H1 (cell line): ENCODE measurements around the gene ARHGAP24. TPM values are rescaled to one million over a fixed set of nuclear protein-coding genes. Genes with fewer than 3 reads are reported as not detected.

Source experiments
- CTCF ChIA-PET: fragments of 300-600 bp; sonication (Branson Sonifier 250); formaldehyde crosslinking; loops from one replicate; lab custom pipeline; 2021; ENCODE audit not compliant: partially characterized antibody; lab: Charles Lee
- POLR2A ChIA-PET: fragments of 300-600 bp; sonication (Branson Sonifier 250); formaldehyde crosslinking; loops from one replicate; lab custom pipeline; 2021; ENCODE audit warnings: inconsistent platforms; ENCODE audit not compliant: partially characterized antibody; lab: Charles Lee
- DNase-seq, 2 experiments: peaks; one replicate each; pipeline versions ENCODE4 v3.0.0 to v3.0.0-alpha.2; 2010 to 2022; ENCODE audit warnings: low spot score in 2 of 2, low read depth in 1 of 2, mixed read lengths in 1 of 2
- FAIRE-seq: peaks from 2 replicates; lab custom pipeline; 2011; peaks lifted over from hg19 to GRCh38; lab: Jason Lieb, UNC
- H2AFZ ChIP-seq: 2 replicates; pipeline ENCODE4 v1.8.1; 2012; ENCODE audit warnings: low read length, inconsistent platforms
- H2AK5ac ChIP-seq: 2 replicates; pipeline ENCODE4 v1.6.1; 2013; ENCODE audit warnings: low read depth, low read length
- H2BK120ac ChIP-seq: replicated peaks from 2 replicates; pipeline ENCODE3; 2013; ENCODE audit warnings: low read depth, low read length, inconsistent platforms
- H2BK12ac ChIP-seq: 2 replicates; pipeline ENCODE4 v1.6.1; 2013; ENCODE audit warnings: low read depth, low read length
- H2BK15ac ChIP-seq: 2 replicates; pipeline ENCODE4 v1.6.1; 2013; ENCODE audit warnings: low read length
- H2BK20ac ChIP-seq: 2 replicates; pipeline ENCODE4 v1.6.1; 2013; ENCODE audit warnings: low read length
- H2BK5ac ChIP-seq: 2 replicates; pipeline ENCODE4 v1.6.1; 2013; ENCODE audit warnings: low read depth, low read length
- H3K14ac ChIP-seq: 2 replicates; pipeline ENCODE4 v1.6.1; 2013; ENCODE audit warnings: inconsistent platforms; ENCODE audit not compliant: insufficient read length
- H3K18ac ChIP-seq: 2 replicates; pipeline ENCODE4 v1.6.1; 2013; ENCODE audit warnings: low read length; ENCODE audit errors: extremely low read depth
- H3K23ac ChIP-seq: 2 replicates; pipeline ENCODE4 v1.6.1; 2013; ENCODE audit warnings: inconsistent platforms; ENCODE audit not compliant: insufficient read length
- H3K23me2 ChIP-seq: 2 replicates; pipeline ENCODE4 v1.6.1; 2013; ENCODE audit warnings: low read depth, low read length
- H3K27ac ChIP-seq: 2 replicates; pipeline ENCODE4 v1.6.1; 2011; ENCODE audit warnings: low read depth, low read length, inconsistent platforms
- H3K27me3 ChIP-seq, 4 experiments: replicated peaks in 1 of 4; 1 replicate in 1 of 4; 2 replicates in 3 of 4; pipeline versions ENCODE4 v1.6.1 to v1.8.1; 2011 to 2013; ENCODE audit warnings: low read length in 3 of 4, mild to moderate bottlenecking in 3 of 4, inconsistent platforms in 2 of 4, mixed read lengths in 2 of 4, moderate library complexity in 1 of 4; ENCODE audit not compliant: control insufficient read depth in 3 of 4, insufficient read depth in 3 of 4; ENCODE audit errors: extremely low read depth in 1 of 4
- H3K36me3 ChIP-seq, 4 experiments: 2 replicates each; pipeline versions ENCODE4 v1.6.1 to v1.8.1; 2011 to 2013; ENCODE audit warnings: mild to moderate bottlenecking in 4 of 4, low read length in 3 of 4, moderate library complexity in 2 of 4, control low read depth in 1 of 4, inconsistent platforms in 1 of 4; ENCODE audit not compliant: insufficient read depth in 4 of 4, control insufficient read depth in 2 of 4
- H3K4ac ChIP-seq: replicated peaks from 2 replicates; pipeline ENCODE3; 2013; ENCODE audit warnings: low read length, low read depth, mixed read lengths, inconsistent platforms; ENCODE audit not compliant: insufficient read length
- H3K4me1 ChIP-seq, 4 experiments: replicated peaks in 1 of 4; 1 replicate in 1 of 4; 2 replicates in 3 of 4; pipeline versions ENCODE4 v1.6.1 to v1.8.1; 2011 to 2013; ENCODE audit warnings: low read length in 3 of 4, inconsistent platforms in 2 of 4, mixed read lengths in 1 of 4; ENCODE audit not compliant: insufficient read depth in 4 of 4, control insufficient read depth in 3 of 4
- H3K4me2 ChIP-seq, 2 experiments: 2 replicates each; pipeline versions ENCODE4 v1.6.1 to v1.8.1; 2011 to 2013; ENCODE audit warnings: low read depth in 2 of 2, low read length in 2 of 2, control low read depth in 1 of 2, inconsistent platforms in 1 of 2, mild to moderate bottlenecking in 1 of 2; ENCODE audit not compliant: insufficient read depth in 1 of 2
- H3K4me3 ChIP-seq, 4 experiments: fragments of 200-600, 300-600 bp in 1 of 4; sonication (generic), shearing (Covaris generic), sonication (Bioruptor Twin) in 1 of 4; 2 replicates each; pipeline versions ENCODE4 v1.5.1 to v1.8.1; 2011 to 2016; ENCODE audit warnings: low read length in 4 of 4, low read depth in 3 of 4, control low read depth in 2 of 4, inconsistent platforms in 2 of 4, mild to moderate bottlenecking in 2 of 4, mixed read lengths in 1 of 4, moderate library complexity in 1 of 4; ENCODE audit not compliant: insufficient read depth in 2 of 4; ENCODE audit errors: extremely low read depth in 1 of 4
- H3K56ac ChIP-seq: replicated peaks from 2 replicates; pipeline ENCODE3; 2013; ENCODE audit warnings: low read depth, mild to moderate bottlenecking, mixed read lengths, low read length, inconsistent platforms; ENCODE audit not compliant: insufficient read length
- H3K79me1 ChIP-seq: 2 replicates; pipeline ENCODE4 v1.6.1; 2013; ENCODE audit warnings: low read depth, low read length, control low read depth
- H3K79me2 ChIP-seq, 2 experiments: 2 replicates each; pipeline versions ENCODE4 v1.6.1 to v1.8.1; 2012 to 2013; ENCODE audit warnings: low read length in 2 of 2, mild to moderate bottlenecking in 2 of 2, inconsistent platforms in 1 of 2; ENCODE audit not compliant: insufficient read depth in 2 of 2, control insufficient read depth in 1 of 2
- H3K9ac ChIP-seq, 4 experiments: replicated peaks in 1 of 4; 1 replicate in 1 of 4; 2 replicates in 3 of 4; pipeline versions ENCODE4 v1.6.1 to v1.8.1; 2011 to 2013; ENCODE audit warnings: low read depth in 3 of 4, low read length in 3 of 4, control low read depth in 2 of 4, mild to moderate bottlenecking in 2 of 4, moderate library complexity in 2 of 4, inconsistent platforms in 1 of 4; ENCODE audit errors: extremely low read depth in 1 of 4
- H3K9me3 ChIP-seq, 2 experiments: 2 replicates each; pipeline versions ENCODE4 v1.6.1 to v1.8.1; 2012 to 2013; ENCODE audit warnings: mild to moderate bottlenecking in 2 of 2, moderate library complexity in 2 of 2, control low read depth in 1 of 2, inconsistent platforms in 1 of 2, low read depth in 1 of 2, low read length in 1 of 2, mixed read lengths in 1 of 2; ENCODE audit not compliant: insufficient read depth in 2 of 2
- H4K20me1 ChIP-seq, 2 experiments: replicated peaks in 1 of 2; 2 replicates each; pipeline versions ENCODE3 to v1.8.1; 2011 to 2013; ENCODE audit warnings: inconsistent platforms in 2 of 2, low read length in 2 of 2, mild to moderate bottlenecking in 1 of 2; ENCODE audit not compliant: insufficient read depth in 2 of 2, control insufficient read depth in 1 of 2
- H4K5ac ChIP-seq: 2 replicates; pipeline ENCODE4 v1.6.1; 2013; ENCODE audit warnings: low read length, low read depth, mixed read lengths, inconsistent platforms; ENCODE audit not compliant: insufficient read length
- H4K8ac ChIP-seq: 2 replicates; pipeline ENCODE4 v1.8.0; 2013; ENCODE audit warnings: mild to moderate bottlenecking, moderate library complexity, low read length, inconsistent platforms; ENCODE audit not compliant: insufficient read depth; ENCODE audit errors: extremely low read depth
- H4K91ac ChIP-seq: replicated peaks from 2 replicates; pipeline ENCODE3; 2013; ENCODE audit warnings: low read length, mixed read lengths, inconsistent platforms; ENCODE audit not compliant: insufficient read length
- CBX5 ChIP-seq: fragments of 300-800, 300-1000 bp; sonication (generic); IDR thresholded peaks from 2 replicates; pipeline ENCODE4 v1.7.1; 2016; ENCODE audit warnings: antibody characterized with exemption, low read length, low read depth
- CHD1 ChIP-seq: IDR thresholded peaks from 2 replicates; pipeline ENCODE4 v1.6.1; 2012; ENCODE audit warnings: low read depth, low read length, improper control_type of control experiment
- CTBP2 ChIP-seq: IDR thresholded peaks from 2 replicates; pipeline ENCODE4 v1.7.0; 2011; ENCODE audit warnings: borderline replicate concordance, mild to moderate bottlenecking, moderate library complexity, mixed read lengths, low read length; ENCODE audit not compliant: insufficient read depth, insufficient read length
- EGR1 ChIP-seq: IDR thresholded peaks from 2 replicates; pipeline ENCODE4 v1.6.1; 2011; ENCODE audit warnings: low read depth, low read length, borderline replicate concordance
- EP300 ChIP-seq, 2 experiments: IDR thresholded peaks; 1 replicate in 1 of 2; 2 replicates in 1 of 2; pipeline ENCODE4 v1.6.1; 2011 to 2012; ENCODE audit warnings: low read depth in 2 of 2, low read length in 2 of 2, mild to moderate bottlenecking in 2 of 2, borderline replicate concordance in 1 of 2, inconsistent platforms in 1 of 2, moderate library complexity in 1 of 2
- KDM5A ChIP-seq: fragments of 200-600 bp; IDR thresholded peaks from 2 replicates; pipeline ENCODE4 v1.7.1; 2012; ENCODE audit warnings: mild to moderate bottlenecking, low read length, inconsistent platforms, mixed read lengths
- POLR2A ChIP-seq, 2 experiments: IDR thresholded peaks; 1 replicate in 1 of 2; 2 replicates in 1 of 2; pipeline ENCODE4 v1.6.1; 2011; ENCODE audit warnings: low read depth in 2 of 2, low read length in 2 of 2, mild to moderate bottlenecking in 2 of 2; ENCODE audit errors: control extremely low read depth in 1 of 2
- SP2 ChIP-seq: IDR thresholded peaks from 2 replicates; pipeline ENCODE4 v1.6.1; 2012; ENCODE audit warnings: mild to moderate bottlenecking, low read length, inconsistent platforms
- SUZ12 ChIP-seq: fragments of 200-600 bp; sonication (generic); IDR thresholded peaks from 2 replicates; pipeline ENCODE4 v1.6.1; 2012; ENCODE audit warnings: mild to moderate bottlenecking, inconsistent platforms, low read length, moderate library complexity, mixed read lengths
- TAF7 ChIP-seq: optimal IDR thresholded peaks from 2 replicates; pipeline ENCODE3; 2011; ENCODE audit warnings: low read depth, mild to moderate bottlenecking, inconsistent platforms, low read length, moderate library complexity, borderline replicate concordance
- ZNF274 ChIP-seq: IDR thresholded peaks from 2 replicates; pipeline ENCODE4 v1.7.0; 2012; ENCODE audit warnings: low read length, borderline replicate concordance; ENCODE audit errors: extremely low read depth
- WGBS, 2 experiments: shearing (Covaris generic) in 1 of 2; methylation state at CpG; one replicate each; pipeline versions ENCODE4 v1.1.6 to v1.1.7; 2013 to 2015; ENCODE audit warnings: low lambda C conversion rate in 2 of 2, mixed read lengths in 2 of 2, inconsistent platforms in 1 of 2, low coverage in 1 of 2, missing lambda C conversion rate in 1 of 2; ENCODE audit not compliant: insufficient replicate concordance in 2 of 2, insufficient coverage in 1 of 2, insufficient read length in 1 of 2; ENCODE audit errors: extremely low coverage in 1 of 2, missing lambda C conversion rate in 1 of 2; 5-methylcytosine and 5-hydroxymethylcytosine counted together
- polyA plus RNA-seq, 7 experiments: library from polyadenylated mRNA; depleted of rRNA in 3 of 7; stranded (reverse) in 5 of 7; unstranded in 2 of 7; fragments of >200 nt in 5 of 7; fragments of 200-250 nt in 2 of 7; gene quantifications; 1 replicate in 5 of 7; 2 replicates in 1 of 7; 4 replicates in 1 of 7; pipeline versions ENCODE4 v1.2.1 to v1.2.3, GENCODE V29; 2011 to 2013; ENCODE audit warnings: missing spikeins in 2 of 7, mixed read lengths in 2 of 7
- total RNA-seq: library from RNA; stranded (reverse); fragmentation: NEBNext Ultra II Directional; extraction: Animal tissue kit (Norgen Biotek cat#: 25700); gene quantifications from 2 replicates; pipeline ENCODE4 v1.2.1, GENCODE V29; 2021

The ARHGAP24 gene
- total and polyA plus RNA-seq, 2 of the 8 experiments (the other 6 are each of a cell fraction or from before 2014, with no cell fraction given): 0.08 to 0.50 TPM

DNA sequence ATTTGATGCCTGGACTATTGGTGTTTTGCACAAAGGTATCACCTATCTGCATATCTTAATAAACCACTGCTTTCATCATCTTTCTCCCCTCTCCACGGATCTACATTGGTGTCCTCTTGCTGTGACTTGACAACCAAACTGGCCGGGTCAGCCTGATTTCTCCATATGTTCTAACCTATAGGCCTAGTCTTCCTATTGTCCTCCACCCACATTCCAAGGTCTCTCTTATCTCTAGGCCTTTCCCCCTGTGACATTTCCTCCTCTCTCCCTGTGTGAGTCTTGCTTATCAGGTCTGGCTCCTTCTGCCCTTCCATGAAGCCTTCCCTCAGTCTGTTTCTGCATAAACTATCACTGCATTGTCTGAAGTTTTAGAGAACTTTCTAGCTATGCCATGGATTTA lies 33.7 kb downstream of the ARHGAP24 start:
- 85% methylated on average over 2 of the region's 2 CpGs; no CpG with 5 or more reads in 1 of the 2 experiments for WGBS, 2 experiments
- H4K91ac ChIP-seq: no peak overlapping the region
- no peaks in the 10 kb centered on the region for H3K4me1 ChIP-seq
- H4K5ac ChIP-seq: no peak overlapping the region
- no peak overlapping the region for H3K18ac ChIP-seq
- FAIRE-seq (no peak), DNase-seq (no peak)
- H3K9me3 ChIP-seq: no peaks in the 10 kb centered on the region; a peak in 1 of 4 replicates
- H3K4ac ChIP-seq: no peak overlapping the region
- no peaks in the 10 kb centered on the region for H3K79me1 ChIP-seq
- no peak overlapping the region for H2AK5ac ChIP-seq
- no peak overlapping the region for H2BK120ac ChIP-seq
- H2BK15ac ChIP-seq: no peak overlapping the region
- no peak overlapping the region for H3K27ac ChIP-seq
- no peaks in the 10 kb centered on the region; the same call in 1 of the 2 replicates for H3K23me2 ChIP-seq
- TF ChIP-seq CBX5 (no peak), TAF7 (no peak), ZNF274 (no peak), CHD1 (no peak), SP2 (no peak), CTBP2 (no peak), SUZ12 (no peak), EGR1 (no peak), POLR2A (IDR thresholded peaks at IDR 0.05; ENCODE audit: control extremely low read depth in 1 of 2, low read depth in 2 of 2, low read length in 2 of 2) (no peak), KDM5A (no peak), EP300 (IDR thresholded peaks at IDR 0.05; ENCODE audit: borderline replicate concordance in 1 of 2, low read depth in 2 of 2, low read length in 2 of 2) (no peak)
- H2BK5ac ChIP-seq: no peak overlapping the region
- no peak overlapping the region for H2BK12ac ChIP-seq
- H3K27me3 ChIP-seq: no peaks in the 10 kb centered on the region
- no peak overlapping the region for H3K9ac ChIP-seq
- no peak overlapping the region for H3K56ac ChIP-seq
- POLR2A ChIA-PET: no interaction called here
- no peaks in the 10 kb centered on the region for H3K36me3 ChIP-seq
- H3K79me2 ChIP-seq: no peaks in the 10 kb centered on the region
- H2AFZ ChIP-seq: no peak overlapping the region
- H4K20me1 ChIP-seq: no peaks in the 10 kb centered on the region
- no peak overlapping the region for H3K4me2 ChIP-seq
- no peak overlapping the region for H3K14ac ChIP-seq
- no peak overlapping the region for H2BK20ac ChIP-seq
- CTCF ChIA-PET: no interaction called here
- no peak overlapping the region for H3K4me3 ChIP-seq
- H4K8ac ChIP-seq: no peak overlapping the region
- no peak overlapping the region for H3K23ac ChIP-seq
